ENCODE results near the gene C5orf22. TPM values are rescaled to one million over a fixed set of nuclear protein-coding genes. Genes with fewer than 3 reads are reported as not detected.

Gene C5orf22
- polyA plus RNA-seq, 1 donor from 2014 or later: 20.3 TPM

DNA sequence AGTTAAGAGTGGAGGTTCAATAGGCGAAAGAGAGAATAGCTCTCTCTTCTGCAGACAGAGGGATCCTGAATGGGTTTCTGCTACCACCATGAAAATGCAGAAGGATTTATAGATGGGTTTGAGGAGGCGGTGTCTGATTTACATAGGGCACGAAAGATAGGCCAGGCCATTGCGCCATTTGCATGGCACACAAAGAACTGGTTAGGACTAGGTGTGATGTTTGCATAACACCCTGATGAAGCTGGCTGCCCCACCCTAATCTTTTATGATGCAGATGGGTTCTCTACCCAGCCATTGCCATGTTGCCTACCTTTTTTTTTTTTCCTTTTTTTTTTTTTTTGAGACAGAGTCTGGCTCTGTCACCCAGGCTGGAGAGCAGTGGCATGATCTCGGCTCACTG is 55.4 kb downstream of the C5orf22 start:
- no peak overlapping the region for H3K9ac ChIP-seq (ENCODE audit: low read length)
- H3K9me3 ChIP-seq (ENCODE audit: low read length): no peaks in the 10 kb centered on the region
- H4K20me1 ChIP-seq (ENCODE audit: insufficient read depth): no peaks in the 10 kb centered on the region
- H3K4me2 ChIP-seq (ENCODE audit: low read length): no peak overlapping the region
- no peaks in the 10 kb centered on the region for H3K36me3 ChIP-seq (ENCODE audit: insufficient read depth, low read length)
- no peaks in the 10 kb centered on the region for H3K79me2 ChIP-seq (replicated peaks; ENCODE audit: insufficient read depth, low read length)
- H3K27ac ChIP-seq (ENCODE audit: low read length): no peak overlapping the region
- H3K4me3 ChIP-seq (ENCODE audit: low read length): no peak overlapping the region
- H2AFZ ChIP-seq (ENCODE audit: low read depth, low read length): no peak overlapping the region
- no peaks in the 10 kb centered on the region for H3K9me2 ChIP-seq (ENCODE audit: insufficient read depth, low read length)
- no peaks in the 10 kb centered on the region for H3F3A ChIP-seq (ENCODE audit: insufficient read depth, low read length, poor library complexity, severe bottlenecking)
- no peak for TF ChIP-seq EZH2 (IDR thresholded peaks at IDR 0.05; ENCODE audit: borderline replicate concordance, insufficient read depth, low read length, poor library complexity, severe bottlenecking)
- no peak for TF ChIP-seq SMC3 (conservative IDR thresholded peaks at IDR 0.05; ENCODE audit: poor library complexity)
- TF ChIP-seq RAD21 (conservative IDR thresholded peaks at IDR 0.05): no peak
- no peak for TF ChIP-seq REST (IDR thresholded peaks at IDR 0.05; ENCODE audit: borderline replicate concordance)
- no peak for TF ChIP-seq TAF1 (IDR thresholded peaks at IDR 0.05; ENCODE audit: low read depth)
- TF ChIP-seq MXI1 (conservative IDR thresholded peaks at IDR 0.05; ENCODE audit: poor library complexity, severe bottlenecking): no peak
- TF ChIP-seq CTCF (IDR thresholded peaks at IDR 0.05; ENCODE audit: poor library complexity, severe bottlenecking): no peak
- no peak for TF ChIP-seq EP300 (conservative IDR thresholded peaks at IDR 0.05; ENCODE audit: poor library complexity, severe bottlenecking)
- no peak for TF ChIP-seq POLR2AphosphoS5 (IDR thresholded peaks at IDR 0.05)
- H3K27me3 ChIP-seq (ENCODE audit: insufficient read depth, low read depth, low read length): no peaks in the 10 kb centered on the region

- no peak overlapping the region for H3K4me2 ChIP-seq (ENCODE audit: low read length)
- no peak overlapping the region for H3K27ac ChIP-seq (ENCODE audit: low read length)
- no peaks in the 10 kb centered on the region for H3K9me3 ChIP-seq (ENCODE audit: low read length)
- no peaks in the 10 kb centered on the region for H3K36me3 ChIP-seq (ENCODE audit: insufficient read depth, low read length)
- H3K79me2 ChIP-seq (replicated peaks; ENCODE audit: insufficient read depth, low read length): no peaks in the 10 kb centered on the region
- no peaks in the 10 kb centered on the region for H3F3A ChIP-seq (ENCODE audit: insufficient read depth, low read length, poor library complexity, severe bottlenecking)
- TF ChIP-seq EP300 (conservative IDR thresholded peaks at IDR 0.05; ENCODE audit: poor library complexity, severe bottlenecking) (no peak), REST (IDR thresholded peaks at IDR 0.05; ENCODE audit: borderline replicate concordance) (no peak), POLR2AphosphoS5 (IDR thresholded peaks at IDR 0.05) (no peak), EZH2 (IDR thresholded peaks at IDR 0.05; ENCODE audit: borderline replicate concordance, insufficient read depth, low read length, poor library complexity, severe bottlenecking) (no peak), TAF1 (IDR thresholded peaks at IDR 0.05; ENCODE audit: low read depth) (no peak), CTCF (IDR thresholded peaks at IDR 0.05; ENCODE audit: poor library complexity, severe bottlenecking) (no peak), MXI1 (conservative IDR thresholded peaks at IDR 0.05; ENCODE audit: poor library complexity, severe bottlenecking) (no peak), RAD21 (conservative IDR thresholded peaks at IDR 0.05) (no peak), SMC3 (conservative IDR thresholded peaks at IDR 0.05; ENCODE audit: poor library complexity) (no peak)
- H4K20me1 ChIP-seq (ENCODE audit: insufficient read depth): no peaks in the 10 kb centered on the region
- H2AFZ ChIP-seq (ENCODE audit: low read depth, low read length): no peak overlapping the region
- H3K27me3 ChIP-seq (ENCODE audit: insufficient read depth, low read depth, low read length): no peaks in the 10 kb centered on the region
- no peak overlapping the region for H3K9ac ChIP-seq (ENCODE audit: low read length)
- H3K4me3 ChIP-seq (ENCODE audit: low read length): no peak overlapping the region
- no peaks in the 10 kb centered on the region for H3K9me2 ChIP-seq (ENCODE audit: insufficient read depth, low read length)
Measured at GRCh38 chr5:31593665-31594064, 61.6 kb downstream of the C5orf22 start.

All from neural cell (in vitro differentiated cells).